Kidney (tissue), 14 donors: ENCODE data around the gene SELENOK. TPM values are rescaled to one million over a fixed set of nuclear protein-coding genes. Genes with fewer than 3 reads are reported as not detected.

Experiments
- DNase-seq, 5 donors: peaks; one replicate each; pipeline ENCODE4 v3.0.0-alpha.2; 2013 to 2020
- FAIRE-seq: peaks from 2 replicates; lab custom pipeline; 2012; peaks lifted over from hg19 to GRCh38; lab: Jason Lieb, UNC
- H3K27ac ChIP-seq, 2 donors: one replicate each; pipeline ENCODE4 v1.7.0; 2013; ENCODE audit warnings: low read depth in 2 of 2, low read length in 2 of 2, inconsistent platforms in 1 of 2
- H3K27me3 ChIP-seq: one replicate; pipeline ENCODE4 v1.7.1; 2013; ENCODE audit warnings: low read length, inconsistent platforms; ENCODE audit not compliant: control insufficient read depth, insufficient read depth
- H3K36me3 ChIP-seq, 3 donors: one replicate each; pipeline versions ENCODE4 v1.7.0 to v1.7.1; 2013; ENCODE audit warnings: low read length in 3 of 3, control low read depth in 1 of 3, inconsistent platforms in 1 of 3; ENCODE audit not compliant: insufficient read depth in 3 of 3, control insufficient read depth in 2 of 3
- H3K4me1 ChIP-seq, 3 donors: one replicate each; pipeline versions ENCODE4 v1.7.0 to v1.7.1; 2013; ENCODE audit warnings: low read length in 3 of 3, inconsistent platforms in 1 of 3, low read depth in 1 of 3; ENCODE audit not compliant: control insufficient read depth in 2 of 3, insufficient read depth in 2 of 3
- H3K4me3 ChIP-seq, 3 donors: one replicate each; pipeline versions ENCODE4 v1.7.0 to v1.8.1; 2013; ENCODE audit warnings: low read length in 3 of 3, control low read depth in 1 of 3, inconsistent platforms in 1 of 3
- H3K9ac ChIP-seq, 3 donors: one replicate each; pipeline versions ENCODE4 v1.7.0 to v1.7.1; 2013; ENCODE audit warnings: low read length in 3 of 3, control low read depth in 1 of 3, inconsistent platforms in 1 of 3
- H3K9me3 ChIP-seq, 3 donors: one replicate each; pipeline versions ENCODE4 v1.7.0 to v1.7.1; 2013; ENCODE audit warnings: low read length in 3 of 3, control low read depth in 1 of 3, inconsistent platforms in 1 of 3; ENCODE audit not compliant: control insufficient read depth in 2 of 3, insufficient read depth in 1 of 3
- CTCF ChIP-seq: IDR thresholded peaks from 3 replicates; pipeline ENCODE4 v1.5.1; 2012; ENCODE audit warnings: mild to moderate bottlenecking, moderate library complexity, borderline replicate concordance; ENCODE audit not compliant: insufficient read depth; ENCODE audit errors: extremely low read depth
- intact Hi-C: fragments of 100-400 bp; cut with DNase I; formaldehyde crosslinking; loops from one replicate; pipeline ENCODE4 v1.11.1; 2022
- polyA plus RNA-seq: library from polyadenylated mRNA; stranded (reverse); fragments of 350-450 nt; fragmentation: Illumina TruSeq; extraction: RNeasy Lipid Tissue Mini Kit (QIAGEN cat#74804); gene quantifications from one replicate; pipeline ENCODE4 v1.2.3, GENCODE V29; 2014; ENCODE audit warnings: low read depth, low replicate concordance; ENCODE audit not compliant: insufficient read depth
- total RNA-seq: library from RNA; stranded (reverse); fragmentation: NEBNext Ultra II Directional; extraction: Animal tissue kit (Norgen Biotek cat#: 25700); gene quantifications from one replicate; pipeline ENCODE4 v1.2.1, GENCODE V29; 2021
- donor health status: control.
- donor health status: control.
- donor health status: control.
- donor health status: control.
- donor health status: control.
- donor health status: DM: yes; HTN: yes; CAD: no.
- donor health status: Normal renal cell carcinoma (clear cell type).

Gene SELENOK
- total and polyA plus RNA-seq, 2 donors from 2014 or later, result 51.0 to 106 TPM

- no peak overlapping the region for H3K9ac ChIP-seq
- H3K4me1 ChIP-seq, result no peaks in the 10 kb centered on the region
- no peak overlapping the region for H3K27ac ChIP-seq
- no peaks in the 10 kb centered on the region for H3K27me3 ChIP-seq
- TF ChIP-seq CTCF, result no peak
- intact Hi-C loops, result no loop called here
- no peak overlapping the region for H3K4me3 ChIP-seq
- H3K36me3 ChIP-seq, result no peaks in the 10 kb centered on the region
- FAIRE-seq, result no peak
- no peaks in the 10 kb centered on the region for H3K9me3 ChIP-seq
- DNase-seq, result no peak
Observed at GRCh38 chr3:53900666-53901331, 9.1 kb upstream of the SELENOK start.

- no peak for TF ChIP-seq CTCF
- Histone ChIP-seq H3K4me1 (no peaks in the 10 kb centered on the region), H3K4me3 (no peak overlapping the region), H3K9me3 (no peaks in the 10 kb centered on the region), H3K9ac (no peak overlapping the region), H3K27me3 (no peaks in the 10 kb centered on the region), H3K36me3 (no peaks in the 10 kb centered on the region), H3K27ac (no peak overlapping the region)
- intact Hi-C loops, result no loop called here
- DNase-seq (no peak), FAIRE-seq (no peak)
Observed at GRCh38 chr3:53899750-53900149, 8.1 kb upstream of the SELENOK start.

- Histone ChIP-seq H3K9me3 (no peaks in the 10 kb centered on the region), H3K27me3 (no peaks in the 10 kb centered on the region), H3K4me3 (peak overlapping the region; percentile 88 to 97 (median 96)), H3K27ac (peak overlapping the region; percentile 87 to 95), H3K36me3 (no peaks in the 10 kb centered on the region), H3K4me1 (peaks cover 0 to 9% (median 3%) of the 10 kb centered on the region in 3 donors), H3K9ac (peak overlapping the region; percentile 71 to 94 (median 78))
- no peak for TF ChIP-seq CTCF
- DNase-seq (peak in 2 of 5 donors; percentile 10 to 40), FAIRE-seq (no peak)
- intact Hi-C loops, result no loop called here
Observed at GRCh38 chr3:53892286-53892637, 603 bp upstream of the SELENOK start.
